ENCODE measurements around the gene ABCD1.

- no peak for TF ChIP-seq CTCF (IDR thresholded peaks at IDR 0.05)
- no peak for TF ChIP-seq POLR2A (IDR thresholded peaks at IDR 0.05)
These were observed 34.8 kb upstream of the ABCD1 start for GRCh38 chrX:153689654-153690465.

Measured in breast epithelium (tissue), 3 donors.